ELR (cell line): Measurements from ENCODE around the gene TSPAN17.

Experiments
- DNase-seq: peaks from one replicate; pipeline ENCODE4 v3.0.0-alpha.2; 2015; ENCODE audit warnings: low read depth

The TSPAN17 gene

DNA sequence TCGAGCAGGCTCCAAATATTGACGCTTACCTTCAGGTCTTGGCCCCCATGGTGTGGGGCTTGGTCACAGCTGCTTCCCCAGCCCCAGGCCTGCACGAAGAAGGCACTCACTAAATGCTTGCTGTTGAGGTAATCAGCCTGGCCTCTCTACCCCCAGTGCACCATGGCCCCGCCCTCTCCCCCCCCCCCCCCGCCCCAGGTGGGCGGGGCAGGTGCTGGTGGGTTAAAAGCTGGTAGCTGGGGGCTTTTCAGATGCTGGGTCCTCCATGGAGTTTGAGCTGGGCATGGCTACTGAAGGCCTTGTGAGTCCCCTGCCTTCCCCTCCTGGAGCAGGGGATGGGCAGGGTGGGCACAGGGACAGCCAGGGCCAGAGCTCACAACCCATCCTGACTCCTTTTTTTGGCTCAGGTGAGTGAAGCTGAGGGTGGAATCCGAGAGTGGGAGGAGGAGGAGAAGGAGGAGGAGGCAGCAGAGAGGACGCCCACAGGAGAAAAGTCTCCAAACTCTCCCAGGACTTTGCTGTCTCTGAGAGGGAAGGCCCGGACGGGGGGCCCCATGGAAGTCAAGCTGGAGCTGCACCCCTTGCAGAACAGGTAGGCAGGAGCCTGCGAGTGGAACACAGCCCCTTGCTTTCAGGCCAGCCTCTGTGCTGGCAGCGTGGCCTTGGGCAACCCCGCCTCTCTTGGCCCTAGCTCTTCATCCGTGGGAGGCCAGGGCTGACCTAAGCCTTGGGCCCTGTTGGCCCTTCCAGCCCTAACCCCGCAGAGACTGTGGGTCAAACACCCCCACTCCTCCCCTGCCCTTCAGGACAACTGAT is 4.4 kb upstream of the TSPAN17 start:
- DNase-seq = no peak

DNA sequence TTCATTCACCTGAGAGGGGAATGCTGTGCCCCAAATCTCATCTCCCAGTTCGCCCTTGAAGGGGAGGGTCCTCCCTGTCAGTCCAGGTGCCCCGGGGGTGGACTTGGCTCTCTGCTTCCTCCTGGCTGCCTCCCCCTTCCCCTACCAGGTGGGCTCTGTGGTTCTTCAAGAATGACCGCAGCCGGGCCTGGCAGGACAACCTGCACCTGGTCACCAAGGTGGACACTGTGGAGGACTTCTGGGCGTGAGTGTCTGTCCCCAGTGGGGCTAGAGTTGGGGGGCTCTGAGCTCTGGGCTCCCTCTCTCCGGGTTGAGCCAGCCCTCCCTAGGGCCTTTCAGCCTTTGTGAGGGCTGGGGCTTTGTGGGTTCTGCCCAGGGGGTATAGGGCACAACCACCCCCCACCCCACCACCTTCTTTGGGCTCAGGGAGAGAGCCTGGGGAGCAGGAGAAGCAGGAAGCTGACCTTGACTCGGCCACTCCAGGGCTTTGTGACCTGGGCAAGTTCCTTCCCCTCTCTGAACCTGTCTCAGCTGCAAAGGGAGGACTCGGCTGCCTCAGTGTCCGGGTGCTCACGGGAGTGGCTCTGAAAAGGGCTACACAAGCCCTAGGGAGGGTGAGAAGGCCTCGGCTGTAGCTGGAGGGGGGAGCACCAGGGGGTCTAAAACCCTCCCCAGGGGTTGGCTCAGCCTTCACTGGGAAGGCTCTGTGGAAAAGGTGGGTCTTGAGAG is 3.6 kb upstream of the TSPAN17 start:
- DNase-seq = no peak

DNA sequence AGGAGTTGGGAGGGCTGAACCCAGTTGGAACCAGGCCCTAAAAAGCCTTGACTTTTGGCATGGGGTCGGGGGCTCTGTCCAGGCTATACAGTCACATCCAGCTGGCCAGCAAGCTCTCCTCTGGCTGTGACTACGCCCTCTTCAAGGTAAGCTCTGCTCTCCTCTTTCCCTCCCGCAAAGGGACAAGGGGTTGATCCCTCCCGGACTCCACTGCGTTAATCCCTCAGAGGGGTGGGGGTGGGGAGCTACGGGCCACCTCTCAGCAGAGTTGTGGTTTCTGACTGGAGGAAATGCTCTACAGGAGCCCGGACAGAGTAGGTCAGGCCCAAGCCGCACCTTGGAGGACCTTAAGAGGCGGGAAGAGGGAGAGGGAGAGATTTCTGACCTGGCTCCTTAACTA is 3.0 kb upstream of the TSPAN17 start:
- no peak for DNase-seq

DNA sequence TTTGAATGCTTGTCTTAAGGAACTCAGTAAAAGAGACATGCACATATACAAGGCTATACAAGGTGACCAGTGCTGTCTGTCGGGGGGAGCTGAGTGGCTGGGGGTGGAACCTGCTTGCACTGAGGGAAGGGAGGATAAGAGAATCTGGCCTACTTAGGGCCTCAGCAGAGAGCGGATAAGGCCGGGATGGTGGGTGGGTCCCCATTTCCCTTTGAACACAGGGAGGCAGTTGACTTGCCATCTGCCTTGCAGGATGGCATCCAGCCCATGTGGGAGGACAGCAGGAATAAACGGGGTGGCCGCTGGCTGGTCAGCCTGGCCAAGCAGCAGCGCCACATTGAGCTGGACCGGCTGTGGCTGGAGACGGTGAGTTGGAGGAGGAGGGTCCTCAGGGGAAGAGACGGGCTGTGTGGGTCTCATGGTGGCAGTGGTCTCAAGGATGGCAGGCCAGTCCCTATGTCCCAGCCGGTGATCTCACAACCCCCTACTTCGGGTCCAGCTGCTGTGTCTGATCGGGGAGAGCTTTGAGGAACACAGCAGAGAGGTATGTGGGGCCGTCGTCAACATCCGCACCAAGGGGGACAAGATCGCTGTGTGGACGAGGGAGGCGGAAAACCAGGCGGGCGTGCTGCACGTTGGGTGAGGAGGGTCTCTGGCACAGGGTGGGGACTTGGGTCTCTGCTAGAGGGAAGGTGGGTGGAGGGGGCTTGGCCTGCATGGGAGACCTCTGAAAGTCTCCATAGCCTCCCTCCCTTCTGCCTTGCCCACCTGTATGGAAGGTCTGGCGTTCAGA is 2.2 kb upstream of the TSPAN17 start:
- DNase-seq = no peak

DNA sequence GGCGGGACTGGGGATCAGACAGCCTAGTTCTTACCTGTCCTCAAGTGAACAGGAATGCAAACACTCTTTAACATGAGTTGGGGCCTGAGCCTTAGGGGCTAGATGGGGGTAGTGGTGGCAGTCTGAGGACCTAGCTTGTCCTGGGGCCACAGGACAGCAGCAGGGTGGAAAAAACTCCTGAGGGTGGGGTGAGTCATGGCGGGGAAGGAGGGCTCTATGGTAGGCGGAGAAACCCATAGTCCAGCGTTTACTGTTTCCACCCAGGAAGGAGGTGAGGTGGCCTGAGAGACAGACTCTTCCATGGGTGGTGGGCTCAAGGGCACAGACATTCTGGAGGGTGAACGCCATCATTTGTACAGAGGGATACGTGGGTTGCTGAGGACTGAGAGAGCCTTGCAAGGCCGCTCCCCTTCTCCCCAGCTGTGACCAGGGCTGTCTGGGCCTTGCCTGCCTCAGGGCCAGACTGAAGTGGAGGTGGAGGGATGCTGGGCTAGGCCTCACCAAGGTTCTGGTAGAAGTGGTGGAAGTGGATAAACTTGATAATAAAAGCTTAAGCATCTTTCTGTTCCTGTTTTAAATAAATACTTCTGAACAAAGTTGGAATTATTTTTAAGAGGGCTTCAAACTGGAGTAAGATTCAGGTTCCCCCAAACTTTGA is 1.1 kb upstream of the TSPAN17 start:
- DNase-seq = peak; percentile 33

DNA sequence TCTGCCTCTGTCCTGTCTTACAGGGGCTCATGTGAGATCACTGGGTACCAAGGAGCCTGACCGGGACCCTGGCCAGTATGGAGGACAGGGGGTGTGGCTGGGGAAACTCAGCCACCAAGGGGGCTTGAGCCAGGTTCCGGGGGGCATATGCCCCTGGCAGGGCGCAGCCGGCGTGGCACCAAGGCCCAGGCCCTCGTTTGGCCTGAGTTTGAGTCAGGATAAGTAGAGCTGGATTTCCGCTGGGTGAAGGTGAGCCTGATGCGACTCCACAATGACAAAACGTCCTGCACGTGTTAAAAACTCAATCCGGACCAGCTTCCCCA is 616 bp upstream of the TSPAN17 start:
- no peak for DNase-seq

DNA sequence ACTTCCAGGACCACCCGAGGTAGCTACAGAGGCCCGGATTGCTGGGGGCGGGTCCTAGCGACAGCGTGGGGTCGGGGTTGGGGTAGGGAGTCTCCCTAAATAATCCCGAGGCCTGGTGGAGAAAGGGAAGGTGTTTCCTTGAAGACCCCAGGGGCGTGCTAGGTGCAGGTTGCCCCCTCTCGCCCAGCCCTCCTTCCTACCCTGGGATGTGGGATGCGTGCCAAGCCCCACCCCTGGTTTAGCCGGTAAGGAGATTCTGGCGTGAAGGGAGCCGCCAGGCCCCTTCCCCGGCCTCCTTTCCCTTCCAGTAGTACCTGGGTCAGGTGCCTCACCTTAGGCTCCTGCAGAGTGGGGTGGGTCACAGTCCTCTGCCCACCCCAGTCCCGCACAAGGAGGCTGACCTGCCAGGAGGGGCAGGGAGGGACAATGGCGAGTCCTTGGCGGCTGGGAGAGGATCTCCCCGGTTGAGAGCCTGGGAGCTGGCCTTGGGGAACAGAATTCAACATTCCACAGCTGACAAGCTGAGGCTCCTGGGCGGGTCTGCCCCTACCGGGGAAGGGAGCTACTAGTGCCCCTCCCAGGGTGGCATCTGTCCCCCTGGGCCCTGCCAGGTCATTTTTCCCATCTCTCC is 674 bp downstream of the TSPAN17 start:
- peak; percentile 50 for DNase-seq

DNA sequence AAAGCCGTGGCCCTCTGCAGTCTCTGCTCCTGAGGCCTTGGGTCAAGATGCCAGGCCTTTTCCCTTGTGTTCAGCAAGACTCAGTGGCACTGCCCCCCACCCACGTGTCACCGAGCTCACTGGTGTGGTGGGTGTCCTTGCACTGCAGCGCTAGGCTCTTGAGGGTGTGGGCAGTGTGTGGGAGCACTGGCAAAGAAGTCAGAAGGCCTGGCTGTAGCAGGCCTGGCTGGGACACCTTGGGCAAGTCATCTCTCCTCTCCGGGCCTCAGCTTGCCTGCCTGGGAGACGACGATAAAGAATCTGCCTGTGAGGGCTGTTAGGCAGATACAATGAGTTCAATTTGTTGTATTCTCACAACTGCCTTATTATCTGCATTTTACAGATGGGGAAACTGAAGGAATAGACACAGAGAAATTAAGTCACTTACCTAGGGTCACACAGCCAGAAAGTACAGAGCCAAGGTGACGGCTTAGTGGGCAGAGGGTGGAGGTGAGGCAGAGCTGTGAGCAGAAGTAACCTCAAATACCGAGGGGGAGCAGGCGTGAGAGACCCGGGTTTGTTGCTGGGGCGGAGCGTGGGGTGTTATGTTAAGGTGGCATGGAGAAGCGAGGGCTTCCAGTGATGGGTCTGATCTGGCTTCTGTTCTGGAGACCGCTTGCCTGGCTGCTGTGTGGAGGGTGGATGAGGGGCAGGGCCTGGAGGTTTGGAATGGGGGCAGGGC is 1.4 kb downstream of the TSPAN17 start:
- no peak for DNase-seq

DNA sequence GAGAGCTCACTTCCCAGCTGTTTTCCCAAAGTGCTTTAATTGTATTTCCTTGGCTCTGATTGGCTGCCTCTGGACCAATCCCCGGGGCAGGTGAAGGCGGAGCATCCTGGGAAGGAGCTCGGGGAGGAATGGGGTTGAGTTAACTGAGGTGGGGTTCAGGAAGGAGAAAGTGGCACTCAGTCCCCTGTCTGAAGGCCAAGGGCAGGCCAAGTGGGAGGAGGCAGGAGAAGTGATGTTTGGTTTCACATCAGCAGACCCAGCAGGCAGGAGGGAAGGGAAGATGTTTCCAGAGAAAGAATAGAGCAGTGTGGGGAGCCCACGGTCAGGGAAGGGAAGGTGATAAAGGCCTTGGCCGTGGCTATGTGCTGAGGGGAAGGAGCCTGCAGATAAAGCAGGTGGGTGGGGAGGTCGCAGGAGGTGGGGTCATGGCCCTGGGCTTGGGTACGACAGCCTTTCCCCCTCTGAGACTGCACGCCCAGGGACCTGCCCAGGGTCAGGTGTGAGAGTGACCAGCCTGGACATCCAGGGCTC is 3.1 kb downstream of the TSPAN17 start:
- DNase-seq = no peak

DNA sequence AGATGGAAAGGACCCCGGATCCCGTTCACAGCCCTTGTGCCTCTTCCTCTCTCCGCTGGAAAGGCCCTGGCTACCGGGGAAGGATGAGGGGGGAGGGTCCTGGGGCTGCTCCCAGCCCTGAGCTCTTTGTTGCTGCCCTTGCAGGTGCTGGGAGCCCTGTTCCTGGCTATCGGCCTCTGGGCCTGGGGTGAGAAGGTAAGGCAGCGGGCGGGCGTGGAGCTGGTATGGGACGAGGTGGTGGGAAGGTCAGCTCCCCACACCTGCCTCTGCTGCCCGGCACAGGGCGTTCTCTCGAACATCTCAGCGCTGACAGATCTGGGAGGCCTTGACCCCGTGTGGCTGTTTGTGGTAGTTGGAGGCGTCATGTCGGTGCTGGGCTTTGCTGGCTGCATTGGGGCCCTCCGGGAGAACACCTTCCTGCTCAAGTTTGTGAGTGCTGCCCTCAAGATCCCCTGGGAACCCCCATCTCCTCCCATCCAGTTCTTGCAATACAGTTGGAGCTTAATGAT is 4.2 kb downstream of the TSPAN17 start:
- no peak for DNase-seq

DNA sequence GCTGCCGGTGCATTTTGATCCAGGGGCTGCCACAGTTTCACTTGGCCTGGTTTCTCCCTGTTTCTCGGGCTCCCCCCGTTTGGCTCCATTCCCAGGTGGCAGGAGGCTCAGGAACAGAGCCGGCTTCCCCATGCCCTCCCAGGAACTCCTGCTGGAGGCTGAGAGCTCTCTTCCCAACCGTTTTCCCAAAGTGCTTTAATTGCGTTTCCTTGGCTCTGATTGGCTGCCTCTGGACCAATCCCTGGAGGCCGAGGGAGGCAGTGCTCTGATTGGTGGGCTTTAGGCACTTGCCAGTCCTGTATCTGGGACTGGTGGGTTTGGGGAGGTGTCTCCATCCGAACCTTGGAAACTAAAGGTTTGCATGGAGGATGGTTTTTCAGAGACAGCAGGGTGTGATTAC is 4.9 kb downstream of the TSPAN17 start:
- DNase-seq = no peak

DNA sequence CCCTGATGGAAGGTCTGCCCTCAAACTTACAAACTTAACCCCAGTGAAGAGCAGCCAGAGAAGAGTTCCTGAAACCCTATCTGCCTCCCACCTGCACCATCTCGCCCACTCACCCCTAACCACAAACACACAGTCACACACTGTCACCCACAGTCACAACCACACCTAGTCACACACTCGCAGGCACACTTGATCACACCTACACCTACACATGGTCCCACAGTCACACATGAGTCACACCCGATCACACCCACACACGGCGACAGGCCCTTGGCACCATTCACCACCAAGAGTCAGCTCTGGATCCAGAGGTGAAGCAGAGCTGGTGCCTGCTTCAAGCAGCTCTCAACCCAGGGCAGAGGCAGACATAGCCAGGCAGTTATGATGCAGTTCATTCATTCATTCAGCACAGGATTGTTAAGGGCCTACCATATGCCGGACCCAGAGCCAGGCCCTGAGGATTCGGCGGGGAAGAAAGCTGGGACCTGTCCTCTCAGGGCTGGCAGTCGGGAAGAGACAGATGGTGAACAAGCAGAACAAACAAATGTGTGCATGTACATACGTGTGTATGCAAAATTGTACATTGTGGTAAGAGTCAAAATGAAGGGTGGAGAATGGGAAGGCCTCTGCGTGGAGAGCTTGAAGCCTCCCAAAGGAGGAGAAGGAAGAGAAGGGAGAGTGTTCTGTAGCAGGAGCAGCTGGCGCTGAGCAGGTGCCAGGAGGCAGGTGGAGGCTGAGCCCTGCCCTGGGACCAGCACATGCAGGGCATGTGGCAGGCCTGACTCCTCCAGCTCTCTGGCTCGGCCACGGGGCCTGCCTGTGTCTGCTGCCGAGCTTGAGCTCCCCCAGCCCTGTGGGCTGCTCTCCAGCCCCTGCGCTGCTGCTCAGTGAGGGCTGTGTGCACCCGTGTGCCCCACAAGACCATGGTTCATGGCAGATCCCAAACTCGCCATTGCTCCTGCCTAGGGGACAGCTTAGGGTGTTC is 6.4 kb downstream of the TSPAN17 start:
- DNase-seq = peak; percentile 39

DNA sequence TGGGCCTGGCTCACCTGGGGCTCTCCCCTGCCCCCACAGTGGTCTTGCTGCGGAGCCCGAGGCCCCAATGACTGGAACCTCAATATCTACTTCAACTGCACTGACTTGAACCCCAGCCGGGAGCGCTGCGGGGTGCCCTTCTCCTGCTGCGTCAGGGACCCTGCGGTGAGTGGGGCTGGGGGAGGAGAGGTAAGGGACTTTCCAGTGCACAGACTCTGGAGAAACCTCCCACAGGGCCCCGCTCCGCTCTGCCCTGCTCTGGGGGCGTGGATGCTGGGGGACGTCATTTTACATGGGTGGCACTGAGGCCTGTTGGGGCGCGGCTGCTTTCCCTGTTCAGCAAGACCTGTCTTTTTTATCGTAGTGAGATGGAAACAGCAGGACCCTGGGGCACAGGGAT is 7.6 kb downstream of the TSPAN17 start:
- DNase-seq = no peak

DNA sequence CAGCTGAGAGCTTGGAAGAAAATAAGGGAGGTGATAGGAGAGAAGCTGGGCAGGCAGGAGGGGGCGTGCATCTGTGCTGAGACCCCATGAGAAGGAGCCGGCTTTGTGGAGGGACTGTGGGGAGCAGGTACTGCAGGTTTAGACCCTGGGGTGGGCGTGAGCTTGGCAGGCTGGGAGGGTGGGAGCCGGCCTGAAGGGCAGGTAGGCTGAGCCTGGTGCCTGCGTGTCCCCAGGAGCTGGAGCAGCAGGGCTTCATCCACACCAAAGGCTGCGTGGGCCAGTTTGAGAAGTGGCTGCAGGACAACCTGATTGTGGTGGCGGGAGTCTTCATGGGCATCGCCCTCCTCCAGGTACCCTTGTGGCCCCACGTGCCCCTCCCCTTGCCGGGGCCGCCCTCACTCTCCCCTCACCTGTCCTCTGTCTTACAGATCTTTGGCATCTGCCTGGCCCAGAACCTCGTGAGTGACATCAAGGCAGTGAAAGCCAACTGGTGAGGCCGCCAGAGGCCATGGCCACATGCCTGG is 9.2 kb downstream of the TSPAN17 start:
- no peak for DNase-seq

DNA sequence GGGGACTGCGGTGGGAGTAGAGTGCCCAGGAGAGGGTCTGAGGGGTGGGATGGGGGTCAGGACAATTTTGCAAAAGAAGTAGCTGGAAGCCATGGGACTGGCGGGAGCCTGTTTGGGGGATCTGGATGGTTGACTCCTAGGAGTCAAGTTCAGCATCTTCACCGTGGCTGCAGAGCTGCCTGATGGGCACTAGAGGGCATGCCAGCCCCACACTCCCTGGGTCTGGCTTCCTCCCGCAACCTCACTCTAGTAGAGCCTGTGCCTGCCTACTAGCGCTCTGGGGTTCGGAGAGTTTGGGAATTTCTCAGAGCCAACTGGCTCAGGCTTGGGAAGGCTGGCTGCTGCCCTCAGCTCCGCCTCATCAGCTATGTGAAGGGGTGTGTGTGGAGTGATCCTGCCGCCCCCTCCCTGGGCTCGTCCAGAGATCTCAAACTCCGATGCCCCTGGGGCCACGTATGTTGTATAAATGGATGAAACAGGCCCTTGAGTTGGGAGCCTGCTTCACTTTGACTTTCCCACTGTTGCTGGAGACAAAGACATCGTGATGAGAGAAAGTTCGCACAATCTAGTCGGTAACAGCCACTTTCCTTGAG is 10.8 kb downstream of the TSPAN17 start:
- peak; percentile 77 for DNase-seq

DNA sequence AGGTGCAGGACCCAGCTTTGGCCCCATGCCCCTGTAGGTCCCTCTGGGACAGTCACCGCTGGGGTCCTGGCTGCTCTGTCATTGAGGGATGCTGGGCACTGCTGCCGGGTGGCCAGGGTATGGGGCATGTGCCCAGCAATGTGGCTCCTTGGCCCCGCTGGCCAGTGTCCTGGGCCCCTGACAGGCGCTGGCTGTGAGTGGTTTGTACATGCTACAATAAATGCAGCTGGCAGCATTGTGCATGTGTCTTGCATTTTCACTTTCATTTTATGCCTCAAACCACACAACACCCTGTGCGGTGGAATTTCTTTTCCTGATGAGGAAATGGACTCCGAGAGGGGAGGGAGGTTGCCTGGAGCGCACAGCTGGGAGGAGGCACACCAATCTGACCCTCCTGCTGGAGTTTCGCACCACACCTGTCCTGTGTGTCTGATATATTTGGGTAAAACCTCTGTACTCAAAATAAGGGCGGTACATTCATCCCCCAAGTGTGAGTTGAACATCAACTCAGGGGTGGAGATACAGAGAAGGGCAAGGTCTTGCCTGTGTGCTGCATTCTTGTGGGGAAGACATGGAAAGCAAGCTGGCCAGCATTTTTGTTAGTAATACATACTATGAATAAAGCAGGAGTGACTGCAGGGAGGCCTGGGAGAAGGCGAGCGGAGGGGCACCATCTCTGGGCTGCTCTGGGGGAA is 11.7 kb downstream of the TSPAN17 start:
- DNase-seq = no peak

DNA sequence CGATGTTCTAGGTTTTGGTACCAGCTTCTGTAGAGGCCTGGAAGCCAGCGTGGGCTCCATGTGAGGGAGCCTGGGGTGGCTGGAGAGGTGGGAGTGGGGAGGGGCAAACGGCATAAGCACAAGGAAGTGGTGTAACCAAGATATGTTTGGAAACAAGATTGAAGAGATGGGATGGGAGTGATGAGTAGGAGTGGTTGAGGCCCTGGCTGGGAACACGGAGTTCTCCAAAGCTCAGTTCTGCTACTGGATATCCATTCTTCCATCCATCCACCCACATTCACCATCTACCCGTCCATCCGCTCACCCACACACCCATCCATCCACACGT is 12.2 kb downstream of the TSPAN17 start:
- no peak for DNase-seq

DNA sequence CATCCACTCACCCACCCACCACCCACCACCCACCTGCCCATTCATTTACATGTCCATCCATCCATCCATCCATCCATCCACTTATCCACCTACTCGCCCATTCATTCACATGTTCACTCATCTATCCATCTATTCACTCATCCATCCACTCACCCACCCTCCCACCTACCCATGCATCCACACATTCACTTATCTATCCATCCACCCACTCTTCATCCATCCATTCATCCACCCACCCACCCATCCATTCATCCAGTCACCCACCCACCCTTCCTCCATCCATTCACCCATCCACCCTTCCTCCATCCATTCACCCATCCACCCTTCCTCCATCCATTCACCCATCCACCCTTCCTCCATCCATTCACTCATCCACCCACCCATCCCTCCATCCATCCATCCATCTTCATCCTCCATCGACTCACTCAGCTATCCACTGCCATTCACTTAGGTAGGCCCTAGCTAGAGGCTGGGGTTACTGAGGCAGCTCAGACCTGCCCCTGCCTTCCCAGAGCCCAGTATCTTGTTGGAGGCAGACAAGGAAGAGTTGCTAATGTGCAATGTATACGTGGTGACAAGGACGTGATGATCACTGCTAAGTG is 12.7 kb downstream of the TSPAN17 start:
- no peak for DNase-seq
